ENCODE measurements around the gene LIG3.
"Not testable (repeated sequence)": the region's sequence is repeated elsewhere in the genome, so short reads cannot be mapped to it uniquely, and the experiment has no call there.

Gene LIG3

GRCh38 chr17:35000965-35001364, 20.7 kb downstream of the LIG3 start:
- DNase-seq: not testable (repeated sequence)

GRCh38 chr17:35001549-35001948, 21.2 kb downstream of the LIG3 start:
- no peak for DNase-seq

- no peak for DNase-seq
These were observed 22.7 kb downstream of the LIG3 start for GRCh38 chr17:35002876-35003551.

GRCh38 chr17:35003778-35004177, 23.5 kb downstream of the LIG3 start:
- no peak for DNase-seq

GRCh38 chr17:35006345-35006744, 26.0 kb downstream of the LIG3 start:
- DNase-seq: no peak

GRCh38 chr17:35006961-35007360, 26.6 kb downstream of the LIG3 start:
- DNase-seq: no peak

GRCh38 chr17:35010093-35010492, 29.8 kb downstream of the LIG3 start:
- DNase-seq: no peak

- DNase-seq: no peak
These were observed 31.4 kb downstream of the LIG3 start for GRCh38 chr17:35011671-35012216.

- DNase-seq: no peak
These were observed 36.1 kb downstream of the LIG3 start for GRCh38 chr17:35016369-35016768.

GRCh38 chr17:35017021-35017420, 36.7 kb downstream of the LIG3 start:
- DNase-seq: no peak

GRCh38 chr17:35018814-35019213, 38.5 kb downstream of the LIG3 start:
- no peak for DNase-seq

GRCh38 chr17:35019386-35020179, 39.3 kb downstream of the LIG3 start:
- no peak for DNase-seq

- DNase-seq: no peak
These were observed 41.4 kb downstream of the LIG3 start for GRCh38 chr17:35021520-35022380.

GRCh38 chr17:35022536-35023063, 42.3 kb downstream of the LIG3 start:
- no peak for DNase-seq

- DNase-seq: no peak
These were observed 43.2 kb downstream of the LIG3 start for GRCh38 chr17:35023538-35023937.

- DNase-seq: no peak
These were observed 45.2 kb downstream of the LIG3 start for GRCh38 chr17:35025541-35025940.

GRCh38 chr17:35028097-35028496, 47.8 kb downstream of the LIG3 start:
- not testable (repeated sequence) for DNase-seq

- DNase-seq: no peak
These were observed 48.4 kb downstream of the LIG3 start for GRCh38 chr17:35028531-35029262.

GRCh38 chr17:35030780-35031179, 50.5 kb downstream of the LIG3 start:
- DNase-seq: no peak

GRCh38 chr17:35038453-35038852, 58.1 kb downstream of the LIG3 start:
- no peak for DNase-seq

GRCh38 chr17:35041390-35041789, 61.1 kb downstream of the LIG3 start:
- DNase-seq: no peak

- no peak for DNase-seq
These were observed 63.9 kb downstream of the LIG3 start for GRCh38 chr17:35044181-35044580.

All from RPMI8226 (cell line).